Measurements from ENCODE around the gene ADARB2.

ADARB2 gene

DNA sequence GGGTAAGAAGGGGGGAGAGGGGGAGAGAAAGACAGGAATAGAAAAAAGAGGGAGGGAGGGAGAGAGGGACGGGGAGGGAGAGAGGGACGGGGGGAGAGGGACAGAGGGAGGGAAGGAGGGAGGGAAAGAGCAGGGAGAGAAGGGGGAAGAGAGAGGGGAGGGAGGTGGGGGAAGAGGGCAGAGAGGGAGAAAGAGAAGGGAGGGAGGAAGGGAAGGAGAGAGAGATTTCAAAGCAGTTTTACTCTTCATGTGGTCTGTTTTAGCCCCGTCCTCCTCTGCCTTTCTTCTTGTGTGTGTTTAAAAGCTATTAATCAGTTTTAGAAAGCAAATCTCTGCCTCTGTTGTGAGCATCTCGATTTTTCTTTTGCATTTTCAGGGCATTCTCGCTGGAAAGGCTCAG, 444.2 kb downstream of the ADARB2 start:
- no peak for DNase-seq

DNA sequence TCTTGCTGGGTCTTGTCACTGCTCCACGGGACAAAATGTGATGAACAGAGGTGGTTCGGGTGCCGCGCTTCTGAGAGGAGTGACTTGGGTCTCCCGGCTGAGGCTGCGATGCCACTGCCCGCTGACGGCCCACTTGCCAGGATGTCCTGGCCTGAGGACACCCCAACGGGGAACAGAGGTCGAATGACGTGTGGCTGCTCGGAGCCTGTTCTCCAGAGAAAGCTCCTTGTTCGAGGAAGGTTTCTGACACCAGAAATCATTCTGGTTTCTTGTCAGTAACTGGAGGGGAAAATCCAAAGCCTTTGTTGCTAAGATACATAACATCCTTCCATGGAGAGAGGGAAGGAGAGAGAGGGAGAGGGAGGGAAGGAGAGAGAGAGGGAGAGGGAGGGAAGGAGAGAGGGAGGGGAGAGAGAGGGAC, 444.7 kb downstream of the ADARB2 start:
- no peak for DNase-seq

DNA sequence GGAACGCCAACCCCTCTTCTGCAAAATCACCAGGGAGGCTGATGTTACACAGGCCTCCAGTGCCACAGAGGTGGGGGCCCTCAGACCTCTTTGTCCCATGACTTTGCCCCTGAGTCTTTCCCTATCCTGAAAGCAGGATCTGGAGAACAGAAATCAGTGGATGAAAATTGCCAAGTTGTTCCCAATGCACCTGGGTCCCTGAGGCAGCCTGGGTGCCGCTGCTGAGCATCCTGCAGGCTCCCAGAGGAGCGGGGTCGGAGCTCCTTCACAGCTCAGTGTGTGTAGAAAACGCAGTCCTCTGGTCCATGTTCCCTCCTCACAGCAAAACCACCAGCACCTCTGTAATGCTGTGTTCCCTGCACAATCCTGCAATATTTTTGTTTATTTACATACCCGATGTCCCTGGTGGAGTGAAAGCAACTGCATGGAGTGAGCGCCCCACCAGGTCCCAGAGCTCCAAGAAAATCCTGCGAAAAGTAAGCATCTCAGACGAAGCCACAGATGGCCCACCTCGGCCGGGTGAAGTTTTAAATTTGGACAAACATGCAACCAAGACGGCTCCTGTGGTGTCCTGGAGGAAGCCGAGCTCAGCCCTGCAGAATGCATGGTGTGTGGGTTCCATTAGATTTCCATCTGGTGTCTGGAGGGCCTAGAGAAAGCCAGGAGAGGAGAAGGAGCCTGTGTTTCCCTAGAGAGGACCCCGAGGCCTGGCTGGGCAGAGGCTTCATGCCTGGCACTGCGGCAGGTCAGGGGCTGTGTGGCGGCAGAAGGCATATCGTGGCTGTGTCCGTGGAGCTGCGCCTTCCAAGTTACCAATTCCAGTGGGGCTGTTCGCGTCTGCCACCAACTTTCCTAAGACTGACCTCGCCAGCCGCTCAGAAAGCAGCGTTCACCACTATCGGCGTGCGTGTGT, 445.9 kb downstream of the ADARB2 start:
- no peak for DNase-seq

DNA sequence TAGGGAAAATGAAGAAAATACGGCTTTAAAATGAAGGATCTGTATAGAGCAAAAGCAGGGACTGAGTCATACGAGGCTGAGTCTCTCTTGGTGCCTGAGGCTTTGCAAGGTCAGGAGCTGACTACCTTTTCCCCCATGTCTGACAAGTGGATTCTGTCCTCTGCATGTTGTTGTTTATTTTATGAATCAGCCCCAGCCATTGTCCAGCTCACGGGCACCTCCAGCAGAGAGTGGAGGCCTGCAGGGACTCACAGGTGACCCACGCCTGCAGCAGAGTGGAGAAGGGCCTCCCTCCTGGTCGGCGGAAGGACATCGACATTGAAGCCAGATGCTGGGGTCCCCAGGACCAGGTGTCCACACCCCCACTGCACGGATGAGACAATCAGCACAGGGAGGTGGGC, 447.3 kb downstream of the ADARB2 start:
- DNase-seq, result no peak

DNA sequence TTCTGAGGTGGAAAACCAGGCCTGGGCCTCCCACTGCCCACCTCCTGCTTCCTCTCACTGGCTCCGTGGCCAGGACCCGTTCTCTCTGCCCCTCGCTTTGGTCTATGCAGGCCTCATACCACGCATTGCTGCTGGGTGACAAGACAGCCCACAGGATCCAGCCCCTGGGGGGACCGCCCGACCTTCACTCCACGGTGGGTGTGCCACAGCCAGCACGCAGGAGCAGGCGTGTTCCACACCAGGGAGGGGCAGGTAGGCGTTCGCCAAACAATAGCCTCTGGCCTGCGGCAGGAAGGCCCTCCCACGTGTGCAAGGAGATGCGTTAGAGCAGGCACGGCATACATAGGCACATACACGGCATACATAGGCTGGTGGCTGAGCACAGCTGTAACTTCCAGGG, 447.7 kb downstream of the ADARB2 start:
- DNase-seq, result no peak

DNA sequence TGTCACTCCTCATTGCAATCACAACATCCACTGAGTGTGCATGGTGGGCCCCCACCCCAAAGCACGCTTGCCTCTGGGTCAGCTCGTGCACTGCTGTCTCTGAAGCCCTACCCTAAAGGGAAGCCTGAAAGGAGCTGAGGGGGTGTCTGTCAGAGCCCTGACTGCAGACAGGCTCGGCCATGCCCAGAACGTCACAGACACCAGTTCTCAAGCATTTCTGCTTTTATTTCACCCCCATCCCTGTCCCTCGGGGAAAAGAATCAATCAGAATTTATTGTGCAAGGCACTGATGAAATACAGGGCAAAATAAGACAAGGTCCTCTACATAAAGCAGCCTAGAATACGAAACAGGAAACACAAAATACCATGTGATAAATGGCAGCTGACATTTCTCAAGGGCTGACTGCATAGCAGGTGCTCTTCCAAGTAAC, 449.3 kb downstream of the ADARB2 start:
- DNase-seq, result no peak

DNA sequence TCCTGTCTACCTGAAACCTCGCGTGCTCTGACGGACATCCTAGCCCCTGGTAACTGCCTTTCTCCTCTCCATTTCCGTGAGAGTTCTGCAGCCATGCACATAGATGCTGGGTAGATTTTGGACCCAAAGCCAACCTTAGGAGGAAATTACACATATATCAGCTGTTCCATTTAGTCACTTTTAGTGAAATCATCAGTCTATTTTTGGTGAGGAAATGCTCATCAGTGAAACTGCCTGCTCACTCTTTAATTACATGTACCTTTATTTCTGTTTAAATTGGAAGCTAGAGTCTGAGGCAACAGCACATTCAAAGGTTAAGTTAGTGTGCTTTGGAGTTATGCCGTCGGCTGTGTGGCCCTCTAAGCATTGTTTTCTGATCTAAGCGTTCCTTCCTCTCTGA, 449.8 kb downstream of the ADARB2 start:
- no peak for DNase-seq

DNA sequence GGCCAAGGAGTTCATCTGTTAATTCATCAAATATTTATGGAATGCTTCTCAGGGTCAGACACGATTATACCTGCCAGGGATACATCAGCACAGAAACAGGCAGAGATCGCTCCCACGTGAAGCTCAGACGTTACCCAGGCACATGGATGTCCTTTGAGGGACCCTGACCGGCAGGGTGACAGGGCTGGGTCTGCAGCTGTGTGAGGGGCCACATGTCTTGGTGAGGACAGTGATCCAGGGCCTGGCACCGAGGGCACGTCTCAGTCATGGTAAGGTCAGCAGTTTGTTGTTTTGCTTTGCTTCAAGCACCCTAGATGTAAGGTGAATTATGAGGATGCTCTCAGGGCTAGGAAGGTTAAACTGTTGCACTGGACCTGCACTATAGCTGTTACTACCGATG, 453.2 kb downstream of the ADARB2 start:
- DNase-seq, result no peak

DNA sequence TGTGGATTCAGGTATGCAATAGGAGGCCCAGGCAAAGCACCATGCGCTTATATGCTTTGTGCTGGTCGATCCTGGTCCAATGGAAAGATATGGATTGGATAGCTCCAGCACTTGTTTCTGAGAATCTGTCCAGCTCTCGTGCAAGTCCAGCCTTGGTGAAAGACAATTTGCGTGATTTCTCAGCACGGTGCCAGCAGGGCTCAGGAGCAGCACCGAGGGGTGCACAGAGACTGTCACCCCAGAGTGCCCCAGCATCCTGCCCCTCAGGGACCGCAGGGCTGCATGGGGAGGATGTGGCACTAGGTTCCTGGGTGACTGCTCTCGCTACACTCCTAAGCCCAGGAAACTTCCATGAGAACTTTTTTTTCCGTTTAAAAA, 455.9 kb downstream of the ADARB2 start:
- DNase-seq, result no peak

DNA sequence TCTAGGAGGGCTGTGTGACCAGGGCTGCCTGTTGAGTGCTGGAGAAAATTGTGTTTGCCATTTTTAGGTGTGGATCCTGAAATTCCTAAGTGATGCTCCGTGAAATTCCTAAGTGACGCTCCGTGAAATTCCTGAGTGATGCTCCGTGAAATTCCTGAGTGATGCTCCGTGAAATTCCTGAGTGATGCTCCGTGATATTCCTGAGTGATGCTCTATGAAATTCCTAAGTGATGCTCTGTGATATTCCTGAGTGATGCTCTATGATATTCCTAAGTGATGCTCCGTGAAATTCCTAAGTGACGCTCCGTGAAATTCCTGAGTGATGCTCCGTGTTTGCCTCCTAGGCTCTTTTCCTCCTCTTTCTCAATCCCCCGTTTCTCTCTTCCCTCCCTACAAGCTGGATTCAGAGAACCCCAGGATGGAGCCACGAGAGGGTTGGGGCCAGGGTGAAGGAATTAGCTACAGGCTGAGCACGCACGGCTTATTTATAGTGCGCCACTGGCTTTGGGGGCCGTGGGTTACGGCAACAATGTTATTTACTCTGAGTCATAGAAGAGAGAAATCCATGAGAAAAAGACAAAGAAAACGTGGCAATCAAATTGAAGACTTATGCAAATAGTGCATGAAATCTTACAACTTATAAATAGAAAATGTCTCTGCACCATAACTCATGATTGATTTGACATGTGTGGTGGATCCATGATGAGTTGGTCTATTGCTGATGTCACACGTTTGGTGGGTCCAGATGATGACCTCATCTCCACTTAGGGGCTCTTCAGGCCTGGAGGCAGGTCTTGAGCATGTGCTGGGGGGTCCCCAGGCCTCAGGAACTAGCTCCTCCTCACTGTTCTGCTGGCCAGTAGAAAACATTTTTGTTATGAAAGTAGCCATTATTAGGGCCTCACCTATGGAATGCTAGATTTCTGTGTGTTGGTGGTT, 456.6 kb downstream of the ADARB2 start:
- no peak for DNase-seq

DNA sequence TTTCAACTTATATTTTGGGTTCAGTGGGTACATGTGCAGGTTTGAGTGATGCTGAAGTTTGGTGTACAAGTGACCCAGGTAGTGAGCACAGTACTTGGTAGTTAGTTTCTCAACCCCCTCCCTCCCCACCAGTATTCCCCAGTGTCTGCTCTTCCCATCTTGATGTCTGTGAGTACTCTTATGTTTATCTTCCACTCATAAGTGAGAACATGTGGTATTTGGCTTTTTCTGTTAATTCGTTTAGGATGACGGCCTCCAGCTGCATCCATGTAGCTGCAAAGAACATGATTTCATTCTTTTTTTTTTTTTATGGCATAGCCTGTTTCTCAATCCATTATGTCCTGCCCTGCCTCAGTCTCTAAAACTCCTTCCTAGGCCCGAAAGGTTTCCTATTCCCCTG, 459.0 kb downstream of the ADARB2 start:
- DNase-seq, result no peak

DNA sequence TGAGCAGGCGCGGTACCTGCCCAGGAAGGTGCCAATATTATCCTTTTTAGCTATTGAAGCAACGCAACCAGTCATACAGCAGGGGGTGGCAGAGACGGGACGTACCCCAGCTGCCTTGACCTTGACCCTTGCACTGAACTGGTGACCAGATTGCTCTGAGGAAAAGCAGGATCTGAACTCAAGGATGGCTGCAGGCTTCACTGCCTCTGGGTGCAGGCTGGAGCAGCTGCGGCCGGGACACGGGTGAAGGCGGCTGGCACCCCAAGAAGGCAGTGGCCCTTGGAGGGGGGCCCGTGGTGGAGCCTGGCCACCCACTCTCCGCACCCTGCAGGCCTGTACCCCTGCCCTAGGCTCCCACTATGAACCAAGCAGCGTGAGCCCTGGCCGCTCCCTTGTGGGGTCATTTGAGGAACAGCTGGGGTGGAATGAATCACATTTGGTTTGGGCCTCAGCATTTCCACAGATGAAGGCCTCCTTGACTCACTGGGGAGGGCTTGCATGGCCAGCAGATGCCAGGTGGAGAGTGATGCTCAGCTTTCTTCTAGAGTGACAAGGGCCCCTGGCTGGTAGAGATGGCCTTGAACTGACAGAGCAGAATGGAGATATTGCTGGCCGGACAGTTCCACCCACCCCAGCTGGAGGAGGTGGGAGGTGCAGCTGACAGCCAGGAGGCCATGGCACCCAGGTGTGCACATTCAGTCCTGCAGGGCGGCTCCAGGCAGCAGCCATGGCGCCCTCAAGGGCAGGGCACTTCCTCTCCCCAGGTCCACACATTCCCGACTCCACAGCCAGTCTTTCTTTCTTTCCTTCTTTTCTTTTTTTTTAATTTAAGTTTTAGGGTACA, 462.4 kb downstream of the ADARB2 start:
- no peak for DNase-seq

DNA sequence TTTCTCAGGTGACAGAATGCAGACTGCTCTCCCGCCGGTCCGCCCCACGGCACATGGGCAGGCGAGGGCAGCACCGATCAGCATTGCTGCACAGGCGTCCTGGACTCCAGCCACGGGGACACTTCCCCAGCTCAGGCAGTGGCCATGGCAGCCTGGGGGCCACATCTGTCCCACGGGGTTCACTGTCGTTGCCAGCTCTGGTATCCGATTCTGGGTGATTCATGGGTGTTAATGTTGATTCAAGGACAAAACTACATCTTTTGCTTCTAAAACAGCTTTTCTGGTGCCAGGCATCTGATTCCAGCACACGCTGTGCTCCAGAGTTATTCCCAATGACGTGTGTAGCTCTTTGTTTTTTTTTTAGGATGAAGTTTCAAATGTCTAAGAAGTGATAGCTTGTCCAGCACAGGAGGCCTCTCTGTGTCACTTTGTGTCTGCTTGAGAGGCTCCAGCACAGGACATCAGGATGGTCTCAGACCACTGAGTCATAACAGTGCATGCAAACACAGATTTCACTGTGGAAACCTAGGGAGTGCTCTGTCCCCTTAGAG, 463.1 kb downstream of the ADARB2 start:
- no peak for DNase-seq

DNA sequence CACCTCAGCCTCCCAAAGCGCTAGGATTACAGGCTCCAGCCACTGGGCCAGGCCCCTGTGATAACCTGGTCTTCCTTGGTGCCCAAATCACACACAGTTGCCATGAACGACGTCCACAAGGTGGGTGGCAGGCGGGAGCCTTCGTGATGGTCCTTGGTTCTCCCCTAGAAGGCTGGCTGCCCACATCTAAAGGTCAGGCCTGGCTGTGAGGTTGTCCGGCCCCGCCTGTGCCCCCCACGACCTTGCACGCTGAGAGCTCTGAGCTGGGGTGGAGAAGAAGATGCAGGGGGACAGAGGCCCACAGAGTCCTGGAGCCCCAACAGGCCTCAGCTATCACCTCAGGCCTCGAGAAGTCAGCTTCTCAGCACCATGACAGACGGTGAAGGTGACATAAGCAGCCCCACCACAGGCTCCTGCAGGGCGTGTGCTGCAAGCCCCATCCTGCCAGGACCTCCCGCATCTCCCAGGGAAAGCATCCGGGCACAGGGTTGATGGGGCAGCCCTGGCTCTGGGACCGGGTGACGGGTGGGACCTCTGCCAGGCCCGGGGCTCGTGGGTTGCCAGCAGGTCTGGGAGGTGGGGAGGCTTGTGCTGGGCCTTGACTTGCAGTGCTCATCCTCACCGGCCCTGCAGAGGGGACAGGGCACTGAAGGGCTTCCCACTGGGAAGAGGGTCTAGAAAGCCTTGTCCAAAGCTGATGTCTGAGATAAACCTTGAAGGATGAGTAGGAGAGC, 463.8 kb downstream of the ADARB2 start:
- no peak for DNase-seq

DNA sequence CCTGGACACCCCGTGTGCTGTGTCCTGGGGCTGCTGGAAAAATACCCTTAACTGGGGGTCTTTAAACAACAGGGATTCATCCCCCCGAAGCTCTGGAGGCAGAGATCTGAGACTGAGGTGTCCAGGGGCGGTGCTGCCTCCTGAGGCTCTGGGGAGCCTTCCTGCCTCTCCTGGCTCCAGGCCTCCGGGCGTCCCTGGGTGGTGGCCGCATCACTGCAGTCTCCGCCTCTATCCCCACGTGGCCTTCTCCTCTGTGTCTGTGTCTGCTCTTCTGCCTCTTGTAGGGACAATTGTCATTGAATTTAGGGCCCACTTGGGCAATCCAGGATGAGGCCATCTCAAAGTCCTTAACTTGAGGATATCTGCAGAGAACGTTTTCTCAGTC, 464.6 kb downstream of the ADARB2 start:
- no peak for DNase-seq

DNA sequence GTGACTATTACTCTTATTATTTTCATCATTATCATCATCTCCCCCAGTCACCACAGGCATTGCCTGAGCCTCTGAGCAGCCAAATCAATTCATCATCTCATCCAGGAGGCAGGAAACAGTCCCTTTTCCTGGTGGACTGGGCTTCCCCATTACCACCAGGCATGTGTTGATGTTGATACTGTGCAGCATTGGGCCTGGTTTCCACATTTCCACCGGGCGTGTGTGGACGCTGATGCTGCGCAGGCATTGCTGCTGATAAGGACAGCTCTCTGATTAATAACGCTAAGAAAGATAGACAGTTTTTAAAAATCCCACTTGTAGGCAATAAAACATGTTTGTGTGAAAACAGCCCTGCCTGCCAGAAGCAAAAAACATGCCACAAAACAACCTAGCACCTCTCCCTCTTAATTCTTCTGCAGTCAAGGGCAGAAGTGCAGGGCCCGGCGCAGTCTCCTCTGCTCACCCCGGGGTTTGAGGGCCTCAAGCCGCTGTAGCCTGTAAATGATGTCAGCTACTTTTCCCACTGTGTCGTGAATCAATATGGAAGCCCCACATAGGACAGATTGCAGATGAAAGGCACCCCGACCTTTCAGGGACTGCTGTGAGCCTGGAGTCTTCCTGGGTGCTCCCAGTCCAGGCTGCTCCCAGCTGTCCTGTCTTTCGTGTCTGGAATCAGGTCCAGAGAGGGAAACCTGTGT, 465.1 kb downstream of the ADARB2 start:
- DNase-seq, result no peak

DNA sequence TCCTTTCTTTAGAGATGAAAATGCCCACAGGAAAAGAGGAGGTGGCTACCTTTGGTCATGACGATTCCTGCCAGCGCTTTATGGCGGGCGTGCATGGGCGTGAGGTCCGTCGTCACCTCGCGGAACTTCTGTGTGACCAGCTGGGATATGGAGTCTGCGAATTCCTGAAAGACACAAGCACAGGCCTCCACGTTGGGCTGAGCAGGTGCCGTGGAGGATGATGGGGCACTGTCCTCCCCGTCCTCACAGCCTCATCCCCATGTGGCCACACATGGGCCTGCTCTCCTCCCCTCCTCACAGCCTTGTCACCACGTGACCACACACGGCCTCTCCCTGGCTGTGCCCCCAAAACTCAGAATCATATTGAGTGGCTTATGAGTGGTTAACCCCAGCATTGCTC, 466.4 kb downstream of the ADARB2 start:
- DNase-seq, result no peak

DNA sequence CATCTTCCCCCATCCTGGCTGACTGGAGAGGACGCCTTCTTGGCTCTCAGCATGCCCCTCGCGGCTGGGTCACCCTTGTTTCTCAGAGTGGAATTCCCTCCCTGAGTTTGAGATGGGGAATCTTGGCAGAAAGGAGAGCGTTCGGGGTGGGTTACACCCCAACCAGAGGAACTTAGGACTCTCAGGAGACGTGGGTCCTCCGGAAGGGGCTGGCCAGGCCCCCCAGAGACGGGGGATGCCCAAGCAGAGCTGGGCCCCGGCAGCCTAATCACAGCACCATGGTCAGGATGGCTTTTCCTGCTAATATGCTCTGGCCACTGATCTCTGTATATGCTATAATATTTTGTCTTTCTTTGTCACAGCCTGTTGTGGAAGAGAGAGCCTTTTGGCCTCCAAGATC, 466.8 kb downstream of the ADARB2 start:
- DNase-seq, result no peak

DNA sequence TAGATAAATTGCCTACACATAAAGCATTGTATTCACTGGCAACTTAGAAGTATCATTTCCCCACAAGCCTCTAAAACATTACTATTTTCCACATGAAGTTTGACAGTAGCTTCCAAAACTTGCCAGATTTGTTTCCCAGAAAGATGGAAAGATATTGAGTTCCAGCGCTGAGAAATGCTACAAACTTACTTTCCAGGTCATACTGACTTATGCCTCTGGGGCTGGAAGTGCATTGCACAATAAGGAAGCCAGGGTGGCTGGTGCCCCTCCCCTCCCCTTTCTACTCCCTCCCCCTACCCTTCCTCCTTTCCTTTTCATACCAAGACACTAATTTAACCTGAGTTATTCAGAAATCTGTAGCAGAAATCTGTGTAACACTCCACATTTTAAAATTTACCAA, 468.5 kb downstream of the ADARB2 start:
- no peak for DNase-seq

DNA sequence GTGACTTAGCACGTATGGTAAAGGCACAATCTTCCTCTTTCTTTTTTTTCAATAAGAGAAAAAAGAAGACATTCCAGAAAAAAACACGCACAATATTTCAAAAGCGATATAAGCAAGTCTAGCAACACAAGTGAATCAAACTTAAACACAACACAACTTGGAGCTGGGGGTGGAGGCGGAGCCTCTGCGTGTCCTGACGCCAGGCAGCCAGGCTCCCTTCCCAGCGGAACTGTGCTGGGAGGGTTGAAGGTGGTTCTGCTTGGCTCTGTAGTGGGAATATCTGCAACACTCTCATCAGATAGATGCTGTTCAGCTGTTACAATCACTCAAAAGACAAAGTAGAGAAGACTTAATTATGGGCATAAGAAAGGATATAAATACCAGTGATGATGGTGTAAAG, 469.8 kb downstream of the ADARB2 start:
- DNase-seq, result no peak

DNA sequence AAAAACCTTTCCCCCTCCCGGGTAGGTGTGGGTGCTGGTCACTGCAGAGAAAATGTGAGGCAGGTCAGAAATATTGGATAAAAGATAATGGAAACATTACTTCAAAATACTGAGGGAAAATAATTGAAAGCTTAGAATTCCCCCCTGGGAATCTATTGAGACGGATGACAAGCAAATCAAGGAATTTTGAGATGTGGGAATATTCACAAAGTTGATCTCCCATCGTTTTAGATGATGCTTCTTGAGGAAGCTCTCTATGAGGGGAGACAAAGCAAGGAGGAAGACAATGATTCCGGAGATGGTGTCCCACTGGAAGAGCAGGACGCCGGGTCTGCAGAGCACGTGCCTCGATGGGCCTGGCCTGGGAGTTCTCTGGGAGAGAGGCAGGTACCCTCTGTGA, 470.2 kb downstream of the ADARB2 start:
- no peak for DNase-seq

Data from CD4-positive, alpha-beta T cell treated with Interferon gamma for 1 hour (primary cell).